ENCODE data around the gene DCAF6.

Gene DCAF6

GRCh38 chr1:168088511-168089325 is 152.2 kb downstream of the DCAF6 start:
- no peak for TF ChIP-seq CTCF (IDR thresholded peaks at IDR 0.05; ENCODE audit: borderline replicate concordance, insufficient read depth, low read depth, low read length)

GRCh38 chr1:168089326-168089978 is 153.0 kb downstream of the DCAF6 start:
- TF ChIP-seq CTCF (IDR thresholded peaks at IDR 0.05; ENCODE audit: borderline replicate concordance, insufficient read depth, low read depth, low read length) = no peak
- no peak overlapping the region for H3K4me3 ChIP-seq (ENCODE audit: low read depth, low read length)

More at GRCh38 chr1:168088511-168089325, 152.2 kb downstream of the DCAF6 start:
- H3K4me3 ChIP-seq (ENCODE audit: low read depth, low read length) = no peak overlapping the region

- no peak overlapping the region for H3K4me3 ChIP-seq (ENCODE audit: low read depth, low read length)
- no peak for TF ChIP-seq CTCF (IDR thresholded peaks at IDR 0.05; ENCODE audit: borderline replicate concordance, insufficient read depth, low read depth, low read length)
Measured at GRCh38 chr1:168089979-168090337, 153.5 kb downstream of the DCAF6 start.

DNA sequence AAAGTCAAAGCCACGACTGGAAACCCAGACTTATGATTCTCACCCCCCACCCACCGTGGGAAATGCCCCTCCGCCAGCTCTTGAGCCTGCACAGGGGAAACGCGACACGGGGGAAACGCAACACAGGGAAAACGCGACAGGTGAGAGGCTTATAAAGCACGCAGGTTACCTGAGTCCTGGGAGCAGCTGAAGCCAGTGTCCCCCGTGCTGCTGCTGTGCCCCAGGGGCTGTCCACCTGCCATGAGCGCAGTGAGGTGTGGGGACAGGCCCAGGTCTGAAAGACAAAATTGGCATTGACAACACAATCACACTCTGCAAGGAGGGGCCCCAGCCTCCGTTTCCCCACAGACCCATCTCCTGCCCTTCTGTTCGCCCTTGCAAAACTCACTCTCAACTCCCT is 153.9 kb downstream of the DCAF6 start:
- no peak overlapping the region for H3K4me3 ChIP-seq (ENCODE audit: low read depth, low read length)
- TF ChIP-seq CTCF (IDR thresholded peaks at IDR 0.05; ENCODE audit: borderline replicate concordance, insufficient read depth, low read depth, low read length) = no peak

DNA sequence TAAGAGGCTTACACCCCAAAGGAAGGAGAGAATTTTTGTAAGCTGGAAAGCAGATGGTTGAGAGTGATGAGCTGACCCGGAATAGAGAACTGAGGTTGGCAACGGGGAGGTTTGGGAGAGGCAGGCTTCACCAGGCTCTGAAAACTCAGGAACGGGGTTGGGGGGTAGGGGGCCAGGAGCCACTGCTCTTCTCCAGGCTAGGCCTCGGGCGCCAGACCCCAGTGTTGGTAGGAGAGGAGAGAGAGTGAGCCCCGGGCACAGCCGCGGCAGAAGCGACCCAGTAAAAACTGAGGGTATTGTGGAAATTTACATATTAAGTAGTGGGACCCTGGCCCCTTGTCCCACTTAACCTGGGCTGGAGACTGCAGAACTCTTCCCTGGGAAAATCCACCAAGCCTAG is 154.6 kb downstream of the DCAF6 start:
- no peak overlapping the region for H3K4me3 ChIP-seq (ENCODE audit: low read depth, low read length)
- TF ChIP-seq CTCF (IDR thresholded peaks at IDR 0.05; ENCODE audit: borderline replicate concordance, insufficient read depth, low read depth, low read length) = no peak

DNA sequence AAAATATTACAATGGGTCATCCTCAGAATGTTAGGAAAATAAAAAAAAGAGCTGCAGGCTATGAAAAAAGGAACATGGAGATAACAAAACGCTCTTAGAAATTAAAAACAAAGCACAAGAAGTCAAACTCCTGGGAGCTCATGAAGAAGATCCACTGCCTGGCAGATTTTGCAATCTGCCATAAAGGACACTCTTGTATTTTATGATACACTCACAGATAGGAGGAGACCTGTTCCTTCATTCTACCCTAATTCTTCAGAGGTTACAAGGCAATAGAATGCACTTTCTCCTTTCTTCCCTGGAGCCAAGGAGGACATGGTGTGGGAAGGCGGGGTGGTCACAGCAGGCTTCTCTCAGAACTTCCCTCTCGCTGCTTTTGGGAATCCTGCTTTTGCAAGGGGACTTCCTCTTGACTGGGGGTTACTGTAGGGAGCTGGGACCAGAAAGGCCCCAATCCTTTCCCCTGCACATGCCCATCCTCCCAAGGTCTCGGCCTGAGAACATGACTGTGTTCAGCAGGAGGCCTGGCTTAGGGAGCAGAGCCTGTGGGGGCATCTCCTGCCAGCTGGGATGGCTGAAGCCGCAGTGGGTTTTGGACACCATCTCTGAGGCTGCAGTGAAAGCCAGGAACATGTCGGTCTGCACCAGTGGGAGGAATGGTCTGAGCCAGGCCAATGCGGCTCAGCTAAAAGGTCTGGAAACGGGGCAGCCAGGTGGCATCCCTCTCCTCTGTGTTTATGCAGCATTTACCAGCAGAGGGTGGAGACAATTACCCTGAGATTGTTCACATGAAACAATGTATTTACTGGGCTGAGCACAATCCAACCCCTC is 155.5 kb downstream of the DCAF6 start:
- TF ChIP-seq CTCF (IDR thresholded peaks at IDR 0.05; ENCODE audit: borderline replicate concordance, insufficient read depth, low read depth, low read length) = no peak
- no peak overlapping the region for H3K4me3 ChIP-seq (ENCODE audit: low read depth, low read length)

Data from GM12875 (cell line).